AG09319 (cell line): Measurements from ENCODE around the gene ICOSLG.
"Not testable (repeated sequence)": the region's sequence is repeated elsewhere in the genome, so short reads cannot be mapped to it uniquely, and the experiment has no call there.

Experiments used
- DNase-seq: peaks from one replicate; pipeline ENCODE4 v3.0.0-alpha.2; 2010; ENCODE audit warnings: low read depth; ENCODE audit errors: extremely low read depth
- CTCF ChIP-seq: IDR thresholded peaks from 2 replicates; pipeline ENCODE4 v1.5.1; 2011; ENCODE audit warnings: low read depth, mild to moderate bottlenecking, inconsistent platforms, low read length, moderate library complexity

ICOSLG gene

DNA sequence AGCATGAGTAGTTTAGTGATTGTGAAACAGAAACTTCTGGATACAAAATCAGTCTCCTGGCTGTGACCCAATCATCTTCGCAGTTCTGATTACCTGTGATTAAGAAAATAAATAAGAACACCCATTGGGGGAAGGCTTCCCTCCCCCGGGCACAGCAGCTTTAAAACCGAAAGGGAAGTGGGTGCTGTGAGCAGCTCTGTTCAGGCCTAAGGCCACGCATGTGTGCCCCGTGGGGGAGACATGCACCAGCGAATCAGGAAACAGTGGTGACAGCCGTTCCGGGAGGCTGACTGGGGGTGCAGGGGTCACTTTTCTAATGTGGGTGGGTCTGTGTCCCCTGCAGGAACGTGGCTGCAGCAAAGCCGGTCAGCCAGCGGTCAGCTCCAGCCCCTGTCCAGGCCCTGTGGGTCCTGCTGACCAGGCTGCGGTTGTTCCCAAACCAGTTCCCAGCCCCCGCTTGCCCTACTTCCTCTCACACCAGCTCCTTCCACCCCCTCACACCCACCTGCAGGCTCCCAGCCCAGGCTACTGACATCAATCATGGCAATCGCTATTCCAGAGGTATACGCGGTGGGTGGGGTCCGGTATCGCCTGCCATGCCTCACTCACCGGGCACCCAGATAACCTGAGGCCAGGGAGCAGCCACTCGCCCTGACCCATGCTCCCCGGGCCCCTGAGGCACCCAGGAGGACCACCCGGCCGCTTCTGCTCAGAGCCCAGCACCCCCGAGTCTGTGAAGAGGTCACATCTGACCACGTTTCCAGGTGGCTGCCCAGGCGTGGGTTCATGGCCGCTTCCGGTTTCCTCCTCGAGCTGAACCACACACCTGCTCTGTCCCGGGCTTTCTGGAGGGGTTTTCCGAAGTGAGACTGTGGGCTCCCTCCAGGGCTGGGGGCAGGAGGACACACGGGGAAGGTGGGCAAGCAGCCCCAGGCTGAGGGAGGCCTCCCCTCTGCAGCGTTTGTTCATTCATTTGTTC lies 33.8 kb downstream of the ICOSLG start:
- DNase-seq: not testable (repeated sequence)

DNA sequence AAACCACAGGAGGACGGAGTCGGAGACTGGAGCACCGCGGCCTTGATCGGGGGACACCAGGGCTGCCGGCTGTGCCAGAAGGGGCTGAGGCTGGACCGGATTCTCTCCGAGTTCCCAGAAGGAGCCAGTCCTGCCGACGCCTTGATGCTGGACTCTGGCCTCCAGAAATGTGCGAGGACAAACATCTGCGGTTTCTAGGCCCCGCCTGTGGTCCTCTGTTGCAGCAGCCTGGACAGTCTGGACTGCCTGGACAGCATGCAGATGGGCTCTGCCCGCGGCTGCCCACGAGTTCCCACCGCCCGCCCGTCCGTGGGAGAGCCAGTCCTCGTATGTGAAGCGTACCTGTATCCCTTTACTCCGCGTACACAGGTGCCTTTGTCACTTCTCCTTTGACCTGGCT lies 34.6 kb downstream of the ICOSLG start:
- DNase-seq: not testable (repeated sequence)

DNA sequence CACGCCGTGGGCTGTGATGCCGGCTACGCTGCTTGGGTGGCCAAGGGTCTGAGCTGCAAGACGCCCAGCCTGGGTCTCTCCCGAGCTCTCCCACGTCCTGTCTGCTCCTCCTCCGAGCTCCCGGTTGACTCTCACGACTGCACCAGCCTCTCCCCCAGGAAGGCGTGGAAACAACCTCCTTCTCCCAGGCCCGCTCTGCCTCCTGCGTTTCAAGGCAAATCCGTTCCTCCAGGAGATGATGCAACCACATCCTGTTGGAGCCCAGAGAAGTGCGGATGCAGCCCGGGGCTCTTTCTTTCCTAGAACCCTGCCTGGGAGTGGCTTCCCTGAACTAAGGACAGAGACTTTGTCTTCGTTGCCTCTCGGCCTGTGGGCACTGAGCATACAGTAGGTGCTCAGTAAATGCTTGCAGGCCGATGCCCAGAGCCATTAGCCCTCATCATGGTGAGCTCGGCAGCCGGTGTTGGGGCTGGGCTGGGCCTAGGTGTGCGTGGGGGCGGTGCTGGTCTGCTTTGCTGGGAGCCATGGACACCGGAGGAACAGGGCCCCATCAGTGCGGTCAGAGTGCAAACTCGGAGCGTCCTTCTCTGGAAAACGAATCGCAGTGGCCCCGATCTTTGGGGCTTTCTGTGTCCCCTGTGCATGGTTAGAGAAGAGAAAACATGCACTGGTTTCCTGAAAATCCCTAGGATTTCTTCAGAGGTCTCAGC lies 38.0 kb downstream of the ICOSLG start:
- DNase-seq: not testable (repeated sequence)

DNA sequence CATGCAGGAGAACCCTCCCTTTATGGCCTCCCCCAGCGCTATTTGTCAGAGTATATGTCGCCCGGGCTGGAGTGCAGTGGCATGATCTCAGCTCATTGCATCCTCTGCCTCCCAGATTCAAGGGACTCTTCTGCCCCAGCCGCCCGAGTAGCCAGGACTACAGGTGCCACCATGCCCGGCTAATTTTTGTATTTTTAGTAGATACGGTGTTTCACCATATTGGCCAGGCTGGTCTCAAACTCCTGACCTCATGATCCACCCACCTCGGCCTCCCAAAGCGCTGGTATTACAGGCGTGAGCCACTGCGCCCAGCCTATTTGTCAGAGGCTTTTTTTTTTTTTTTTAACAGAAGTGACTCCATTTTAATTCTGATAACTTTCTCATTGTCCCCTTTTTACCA lies 40.7 kb downstream of the ICOSLG start:
- DNase-seq: not testable (repeated sequence)

DNA sequence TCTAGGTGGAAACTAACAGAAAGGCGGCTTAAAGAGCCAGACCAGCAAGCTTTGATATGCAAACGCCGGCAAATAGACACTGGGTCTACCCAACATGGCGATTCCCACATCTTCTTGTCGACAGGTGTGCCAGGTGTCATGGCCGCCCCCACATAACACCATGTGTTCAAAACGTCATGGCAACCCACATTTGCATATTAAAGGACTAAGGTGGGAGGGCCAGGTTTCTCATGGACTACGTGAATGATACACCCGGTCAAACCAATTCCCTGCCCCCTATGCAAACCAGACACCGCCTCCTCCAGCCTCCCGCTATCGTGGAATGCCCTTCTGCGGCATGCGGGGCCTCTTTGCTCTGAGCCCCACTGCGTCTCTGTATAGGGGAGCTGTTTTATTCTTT lies 41.3 kb downstream of the ICOSLG start:
- TF ChIP-seq CTCF: no peak
- no peak for DNase-seq

- DNase-seq: not testable (repeated sequence)
Observed at GRCh38 chr21:44197156-44197516, 43.6 kb downstream of the ICOSLG start.

- DNase-seq: not testable (repeated sequence)
Observed at GRCh38 chr21:44196212-44197155, 44.3 kb downstream of the ICOSLG start.

- not testable (repeated sequence) for DNase-seq
Observed at GRCh38 chr21:44194888-44195287, 45.9 kb downstream of the ICOSLG start.

DNA sequence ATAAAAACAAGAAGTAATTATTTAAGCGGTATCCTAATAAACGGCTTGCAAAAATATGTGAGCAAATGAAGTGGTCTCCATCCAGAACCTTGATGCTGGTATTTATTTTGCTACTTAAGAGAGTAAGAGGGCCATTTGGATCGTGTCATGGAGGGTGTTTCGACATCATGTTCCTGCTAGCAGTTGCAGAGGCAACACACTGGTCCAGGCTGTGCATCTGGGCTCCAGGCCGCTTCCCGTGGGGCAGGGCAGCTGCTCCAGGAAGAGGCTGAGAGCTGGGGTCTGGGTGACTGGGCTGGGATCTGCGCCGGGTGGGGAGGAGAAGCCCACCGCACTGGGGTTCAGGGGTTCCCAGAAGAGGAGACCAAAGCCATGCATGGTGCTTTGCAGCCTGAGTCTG lies 46.3 kb downstream of the ICOSLG start:
- DNase-seq: not testable (repeated sequence)

GRCh38 chr21:44193108-44193507 lies 47.6 kb downstream of the ICOSLG start:
- not testable (repeated sequence) for DNase-seq

DNA sequence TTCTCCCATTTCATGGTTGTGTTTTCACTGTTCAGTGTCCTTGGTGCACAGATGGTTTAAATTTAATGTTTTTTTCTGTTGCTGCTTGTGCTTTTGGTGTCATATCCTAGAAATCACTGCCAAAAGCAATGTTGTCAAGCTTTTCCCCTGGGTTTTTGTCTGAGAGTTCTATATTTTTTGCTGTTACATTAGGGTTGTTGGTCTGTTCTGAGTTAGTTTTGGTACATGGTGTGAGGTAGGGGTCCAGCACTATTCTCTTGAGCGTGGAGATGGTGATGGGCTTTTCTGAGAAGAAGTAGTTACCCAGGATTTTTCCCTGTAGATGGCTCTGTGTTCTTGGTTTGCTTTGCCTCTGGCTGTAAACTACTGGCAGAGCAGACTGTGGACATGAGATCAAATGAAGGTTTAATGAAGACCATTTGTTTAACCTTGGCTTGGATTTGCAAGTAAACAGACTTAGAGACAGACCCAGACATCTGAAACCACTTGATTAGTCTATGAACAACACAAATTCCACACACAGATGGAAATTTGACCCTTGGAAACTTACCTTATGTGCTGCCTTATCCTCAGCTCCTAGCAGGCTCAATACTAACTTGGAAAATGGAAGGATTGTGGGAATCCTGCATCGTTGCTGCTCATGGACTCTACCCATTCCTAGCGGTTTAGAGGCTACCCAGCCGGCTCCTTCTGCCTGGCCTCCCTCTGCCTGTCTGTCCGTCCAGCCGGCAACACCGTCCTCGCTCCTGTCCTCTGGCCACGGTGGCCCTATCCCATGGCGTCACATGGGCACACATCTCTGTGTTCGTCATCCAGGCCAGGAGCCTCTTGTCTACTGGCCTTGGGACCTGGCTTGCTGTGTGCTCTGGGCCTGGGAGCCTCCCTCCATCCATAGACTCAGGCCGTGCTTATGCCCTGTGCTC lies 50.1 kb downstream of the ICOSLG start:
- DNase-seq: not testable (repeated sequence)

- DNase-seq: not testable (repeated sequence)
Observed at GRCh38 chr21:44184862-44185261, 55.9 kb downstream of the ICOSLG start.

DNA sequence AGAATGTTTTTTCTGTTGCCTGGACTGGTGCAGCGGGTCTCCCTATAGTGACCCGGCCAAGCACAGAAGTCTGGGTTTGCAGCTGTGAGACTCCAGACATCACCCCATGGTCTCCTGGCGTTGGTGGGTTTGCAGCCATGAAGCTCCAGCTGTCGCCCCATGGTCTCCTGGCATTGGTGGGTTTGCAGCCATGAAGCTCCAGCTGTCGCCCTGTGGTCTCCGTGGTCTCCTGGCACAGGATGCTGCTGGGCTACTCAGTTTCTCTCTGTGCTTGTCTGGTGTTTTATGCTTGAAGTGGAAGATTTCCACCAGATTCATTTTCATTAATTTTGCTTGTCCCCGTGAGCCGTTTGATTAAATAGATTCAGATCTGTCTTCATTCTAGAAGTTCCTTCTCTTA lies 58.5 kb downstream of the ICOSLG start:
- not testable (repeated sequence) for DNase-seq

- DNase-seq: not testable (repeated sequence)
Observed at GRCh38 chr21:44181506-44181905, 59.2 kb downstream of the ICOSLG start.

- DNase-seq: not testable (repeated sequence)
Observed at GRCh38 chr21:44176127-44176526, 64.6 kb downstream of the ICOSLG start.

DNA sequence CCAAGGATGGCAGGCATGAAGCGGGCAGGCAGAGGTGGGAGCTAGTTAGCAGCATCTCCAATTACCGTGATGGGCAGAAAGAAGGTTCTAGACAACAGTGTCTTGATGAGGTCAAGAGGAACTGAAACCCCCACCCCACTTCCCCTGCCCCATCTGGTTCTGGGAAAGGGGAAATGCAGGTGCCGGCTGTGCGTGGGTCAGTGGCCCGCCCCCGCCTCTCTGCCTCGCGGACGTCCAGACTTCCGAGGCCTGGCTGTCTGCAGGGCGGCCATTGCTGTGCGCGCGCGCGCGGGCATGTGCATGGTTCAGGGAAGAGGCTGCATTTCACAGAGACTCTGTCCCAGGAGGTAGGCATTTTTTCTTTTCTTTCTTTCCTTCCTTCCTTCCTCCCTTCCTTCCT lies 65.6 kb downstream of the ICOSLG start:
- DNase-seq: not testable (repeated sequence)
